ENCODE results near the gene KRCC1.

DNA sequence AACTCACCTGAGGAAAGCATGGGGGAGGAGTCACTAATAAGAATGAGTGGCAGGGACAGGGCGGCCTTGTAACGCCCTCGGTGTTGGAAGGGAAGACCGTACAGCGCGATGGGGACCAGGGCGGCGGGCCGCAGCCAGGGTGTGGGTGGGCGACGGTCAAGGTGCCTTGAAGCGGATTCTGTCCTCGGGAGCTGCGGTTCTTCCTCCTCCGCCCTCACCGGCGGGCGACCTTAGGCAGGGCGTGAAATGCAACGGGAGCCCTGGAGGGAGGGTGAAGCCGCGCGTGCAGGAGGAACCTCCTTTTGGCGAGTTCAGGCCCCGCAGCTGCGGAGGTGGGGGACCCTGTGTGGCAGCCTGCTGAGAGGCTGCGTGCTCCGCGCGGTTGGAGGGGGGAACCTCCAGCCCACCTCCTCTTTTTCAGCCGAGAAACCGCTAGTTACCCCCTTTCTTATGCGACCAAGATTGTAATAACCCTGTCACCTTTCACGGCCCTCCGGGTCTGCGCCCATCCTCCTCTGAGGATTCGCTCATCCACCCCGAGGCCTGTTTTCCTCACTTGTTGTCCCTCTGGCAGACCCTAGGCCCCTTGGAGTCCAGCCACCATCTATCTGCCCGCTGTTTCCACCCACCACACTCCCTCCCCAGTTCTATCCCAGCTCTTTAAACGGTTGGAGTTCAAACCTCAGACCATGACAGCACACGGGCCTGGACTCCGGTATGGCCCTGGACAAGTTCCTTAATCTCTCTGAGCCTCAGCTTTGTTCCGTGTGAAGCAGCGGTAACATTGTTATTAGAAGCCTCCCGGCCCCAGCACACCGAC, 38.4 kb downstream of the KRCC1 start:
- TF ChIP-seq, protein P1, sequence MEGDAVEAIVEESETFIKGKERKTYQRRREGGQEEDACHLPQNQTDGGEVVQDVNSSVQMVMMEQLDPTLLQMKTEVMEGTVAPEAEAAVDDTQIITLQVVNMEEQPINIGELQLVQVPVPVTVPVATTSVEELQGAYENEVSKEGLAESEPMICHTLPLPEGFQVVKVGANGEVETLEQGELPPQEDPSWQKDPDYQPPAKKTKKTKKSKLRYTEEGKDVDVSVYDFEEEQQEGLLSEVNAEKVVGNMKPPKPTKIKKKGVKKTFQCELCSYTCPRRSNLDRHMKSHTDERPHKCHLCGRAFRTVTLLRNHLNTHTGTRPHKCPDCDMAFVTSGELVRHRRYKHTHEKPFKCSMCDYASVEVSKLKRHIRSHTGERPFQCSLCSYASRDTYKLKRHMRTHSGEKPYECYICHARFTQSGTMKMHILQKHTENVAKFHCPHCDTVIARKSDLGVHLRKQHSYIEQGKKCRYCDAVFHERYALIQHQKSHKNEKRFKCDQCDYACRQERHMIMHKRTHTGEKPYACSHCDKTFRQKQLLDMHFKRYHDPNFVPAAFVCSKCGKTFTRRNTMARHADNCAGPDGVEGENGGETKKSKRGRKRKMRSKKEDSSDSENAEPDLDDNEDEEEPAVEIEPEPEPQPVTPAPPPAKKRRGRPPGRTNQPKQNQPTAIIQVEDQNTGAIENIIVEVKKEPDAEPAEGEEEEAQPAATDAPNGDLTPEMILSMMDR (IDR thresholded peaks at IDR 0.05) = no peak
- no peak for TF ChIP-seq POLR2A (IDR thresholded peaks at IDR 0.05)

All from heart left ventricle (tissue), 13 donors.